ENCODE measurements around the gene KRT32. TPM values are rescaled to one million over a fixed set of nuclear protein-coding genes. Genes with fewer than 3 reads are reported as not detected.

The KRT32 gene
- not detected for total RNA-seq

GRCh38 chr17:41466988-41467387 lies at the start of gene KRT32:
KRT32 (minus strand) TSS chr17:41467386; CDS start chr17:41467325, 61 bp downstream.
- no peak for DNase-seq
- Mint-ChIP-seq H3K27me3 (peaks cover 1% of the 10 kb centered on the region), H3K4me1 (no peaks in the 10 kb centered on the region), H3K9me3 (peaks cover 2% of the 10 kb centered on the region), H3K27ac (no peak within 1 kb of the TSS), H3K36me3 (no peaks in the 10 kb centered on the region), H3K4me3 (no peak within 1 kb of the TSS)
- ATAC-seq (ENCODE audit: low read depth) = no peak
- POLR2A ChIA-PET = no interaction called here

GRCh38 chr17:41516830-41517283 lies 49.7 kb upstream of the KRT32 start:
- H3K4me1 Mint-ChIP-seq = no peaks in the 10 kb centered on the region
- no peaks in the 10 kb centered on the region for H3K36me3 Mint-ChIP-seq
- DNase-seq = no peak
- peaks cover 2% of the 10 kb centered on the region for H3K27me3 Mint-ChIP-seq
- no peak overlapping the region for H3K27ac Mint-ChIP-seq
- H3K4me3 Mint-ChIP-seq = no peak overlapping the region
- ATAC-seq (ENCODE audit: low read depth) = no peak
- H3K9me3 Mint-ChIP-seq = no peaks in the 10 kb centered on the region
- POLR2A ChIA-PET = no interaction called here

GRCh38 chr17:41516147-41516829 lies 49.1 kb upstream of the KRT32 start:
- H3K27me3 Mint-ChIP-seq = peaks cover 2% of the 10 kb centered on the region
- H3K4me1 Mint-ChIP-seq = no peaks in the 10 kb centered on the region
- no peak overlapping the region for H3K4me3 Mint-ChIP-seq
- H3K27ac Mint-ChIP-seq = no peak overlapping the region
- DNase-seq (no peak), ATAC-seq (ENCODE audit: low read depth) (no peak)
- H3K9me3 Mint-ChIP-seq = no peaks in the 10 kb centered on the region
- H3K36me3 Mint-ChIP-seq = no peaks in the 10 kb centered on the region
- POLR2A ChIA-PET = no interaction called here

GRCh38 chr17:41513168-41513547 lies 46.0 kb upstream of the KRT32 start:
- H3K36me3 Mint-ChIP-seq = no peaks in the 10 kb centered on the region
- H3K27ac Mint-ChIP-seq = no peak overlapping the region
- no peak for ATAC-seq (ENCODE audit: low read depth)
- H3K4me3 Mint-ChIP-seq = no peak overlapping the region
- H3K4me1 Mint-ChIP-seq = no peaks in the 10 kb centered on the region
- H3K9me3 Mint-ChIP-seq = no peaks in the 10 kb centered on the region
- POLR2A ChIA-PET = no interaction called here
- peaks cover 2% of the 10 kb centered on the region for H3K27me3 Mint-ChIP-seq
- DNase-seq = no peak

GRCh38 chr17:41512546-41513167 lies 45.5 kb upstream of the KRT32 start:
- Mint-ChIP-seq H3K27me3 (peaks cover 2% of the 10 kb centered on the region), H3K9me3 (no peaks in the 10 kb centered on the region), H3K27ac (no peak overlapping the region), H3K4me1 (no peaks in the 10 kb centered on the region), H3K4me3 (no peak overlapping the region), H3K36me3 (no peaks in the 10 kb centered on the region)
- POLR2A ChIA-PET = no interaction called here
- DNase-seq = no peak
- no peak for ATAC-seq (ENCODE audit: low read depth)

GRCh38 chr17:41511716-41512115 lies 44.5 kb upstream of the KRT32 start:
- DNase-seq (no peak), ATAC-seq (ENCODE audit: low read depth) (no peak)
- Mint-ChIP-seq H3K27ac (no peak overlapping the region), H3K27me3 (peaks cover 2% of the 10 kb centered on the region), H3K9me3 (no peaks in the 10 kb centered on the region), H3K36me3 (no peaks in the 10 kb centered on the region), H3K4me1 (no peaks in the 10 kb centered on the region), H3K4me3 (no peak overlapping the region)
- POLR2A ChIA-PET = no interaction called here

GRCh38 chr17:41511116-41511515 lies 43.9 kb upstream of the KRT32 start:
- H3K27ac Mint-ChIP-seq = no peak overlapping the region
- H3K4me3 Mint-ChIP-seq = no peak overlapping the region
- DNase-seq = no peak
- POLR2A ChIA-PET = no interaction called here
- no peaks in the 10 kb centered on the region for H3K36me3 Mint-ChIP-seq
- H3K27me3 Mint-ChIP-seq = peaks cover 2% of the 10 kb centered on the region
- H3K9me3 Mint-ChIP-seq = no peaks in the 10 kb centered on the region
- no peak for ATAC-seq (ENCODE audit: low read depth)
- no peaks in the 10 kb centered on the region for H3K4me1 Mint-ChIP-seq

- Mint-ChIP-seq H3K9me3 (no peaks in the 10 kb centered on the region), H3K4me3 (no peak overlapping the region), H3K36me3 (no peaks in the 10 kb centered on the region), H3K27ac (no peak overlapping the region), H3K27me3 (peaks cover 2% of the 10 kb centered on the region), H3K4me1 (no peaks in the 10 kb centered on the region)
- ATAC-seq (ENCODE audit: low read depth) = no peak
- DNase-seq = no peak
- POLR2A ChIA-PET = no interaction called here
These were observed 43.3 kb upstream of the KRT32 start for GRCh38 chr17:41510251-41511065.

GRCh38 chr17:41507315-41507880 lies 40.2 kb upstream of the KRT32 start:
- POLR2A ChIA-PET = no interaction called here
- H3K27me3 Mint-ChIP-seq = no peaks in the 10 kb centered on the region

GRCh38 chr17:41505809-41506767 lies 38.9 kb upstream of the KRT32 start:
- no peaks in the 10 kb centered on the region for H3K4me1 Mint-ChIP-seq
- no peaks in the 10 kb centered on the region for H3K27me3 Mint-ChIP-seq
- no peak overlapping the region for H3K27ac Mint-ChIP-seq
- H3K9me3 Mint-ChIP-seq = no peaks in the 10 kb centered on the region
- POLR2A ChIA-PET = no interaction called here
- no peaks in the 10 kb centered on the region for H3K36me3 Mint-ChIP-seq
- ATAC-seq (ENCODE audit: low read depth) = no peak
- DNase-seq = no peak
- H3K4me3 Mint-ChIP-seq = no peak overlapping the region

More at GRCh38 chr17:41507315-41507880, 40.2 kb upstream of the KRT32 start:
- Mint-ChIP-seq H3K27ac (no peak overlapping the region), H3K9me3 (no peaks in the 10 kb centered on the region), H3K4me1 (no peaks in the 10 kb centered on the region), H3K36me3 (no peaks in the 10 kb centered on the region), H3K4me3 (no peak overlapping the region)
- no peak for DNase-seq
- no peak for ATAC-seq (ENCODE audit: low read depth)

GRCh38 chr17:41505007-41505808 lies 38.0 kb upstream of the KRT32 start, which contains the start of gene KRT13:
KRT13 (minus strand) TSS chr17:41505612; CDS start chr17:41505550, 62 bp downstream.
- POLR2A ChIA-PET = no interaction called here
- no peak for DNase-seq
- ATAC-seq (ENCODE audit: low read depth) = no peak
- no peaks in the 10 kb centered on the region for H3K36me3 Mint-ChIP-seq
- H3K4me1 Mint-ChIP-seq = no peaks in the 10 kb centered on the region
- no peaks in the 10 kb centered on the region for H3K27me3 Mint-ChIP-seq
- no peak within 1 kb of the TSS for H3K27ac Mint-ChIP-seq
- no peak within 1 kb of the TSS for H3K4me3 Mint-ChIP-seq
- no peaks in the 10 kb centered on the region for H3K9me3 Mint-ChIP-seq

GRCh38 chr17:41504246-41504977 lies 37.2 kb upstream of the KRT32 start:
- Mint-ChIP-seq H3K27ac (no peak overlapping the region), H3K4me3 (no peak overlapping the region), H3K36me3 (no peaks in the 10 kb centered on the region), H3K27me3 (no peaks in the 10 kb centered on the region), H3K4me1 (peaks cover 4% of the 10 kb centered on the region), H3K9me3 (no peaks in the 10 kb centered on the region)
- POLR2A ChIA-PET = no interaction called here
- DNase-seq = no peak
- ATAC-seq (ENCODE audit: low read depth) = no peak
